ENCODE data around the gene JPH3. TPM values are rescaled to one million over a fixed set of nuclear protein-coding genes. Genes with fewer than 3 reads are reported as not detected.

Gene JPH3
- total RNA-seq, 4 donors from 2014 or later, result 0.22 to 1.1 (median 0.29) TPM; not detected in 1

DNA sequence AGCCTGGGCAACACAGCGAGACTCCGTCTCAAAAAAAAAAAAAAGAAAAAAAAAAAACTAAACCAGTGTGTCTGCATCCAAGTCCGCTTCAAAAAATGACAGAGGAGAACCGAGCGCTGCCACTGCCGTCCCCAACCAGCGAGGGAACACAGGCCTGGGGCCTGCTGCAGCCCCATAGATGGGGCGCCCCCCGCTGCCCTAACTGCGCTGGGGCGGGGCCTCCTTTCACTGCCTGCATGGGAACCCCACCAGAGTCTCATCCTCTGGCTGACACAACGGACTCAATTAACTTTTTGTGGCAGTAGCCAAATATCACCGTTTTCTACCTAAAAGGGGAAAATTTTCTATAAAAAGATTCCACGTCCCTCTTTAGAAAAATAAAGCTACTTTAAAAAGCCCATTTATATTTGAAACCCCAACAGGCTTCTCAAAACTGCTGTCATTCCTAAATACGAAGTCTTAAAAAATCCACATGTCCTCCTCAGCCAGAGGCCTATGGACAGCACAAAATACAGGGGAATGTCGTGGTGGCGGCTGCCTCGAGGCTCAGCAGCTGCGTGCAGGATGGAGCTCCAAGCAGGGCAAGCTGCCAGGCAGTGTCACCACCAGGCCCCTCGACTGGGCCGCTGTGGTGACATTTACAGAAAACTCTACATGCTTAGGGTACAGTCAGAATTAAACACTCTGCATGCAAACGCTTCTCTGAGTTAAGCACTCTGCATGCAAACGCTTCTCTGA lies 133.1 kb downstream of the JPH3 start:
- intact Hi-C loops (cut with DNase I), result no loop called here
- no peaks in the 10 kb centered on the region for H3K36me3 ChIP-seq

DNA sequence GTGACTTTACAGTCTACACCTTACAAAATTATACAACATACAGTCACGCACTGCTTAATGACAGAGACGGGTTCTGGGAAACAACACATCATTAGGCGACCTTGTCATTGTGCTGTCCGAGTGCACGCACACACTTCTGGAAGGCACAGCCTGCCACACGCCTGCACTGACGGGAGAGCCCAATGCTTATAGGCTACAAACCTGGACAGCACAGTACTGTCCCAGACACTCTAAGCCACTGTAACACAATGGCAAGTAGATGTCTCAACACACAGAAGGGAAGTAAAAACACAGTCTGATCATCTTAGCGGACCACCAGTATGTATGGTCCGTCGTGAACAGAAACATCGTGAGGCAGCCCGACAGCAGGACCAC lies 133.7 kb downstream of the JPH3 start:
- H3K9me3 ChIP-seq, result no peaks in the 10 kb centered on the region
- WGBS, 2 donors, result 95 to 97% methylated on average over 12 of the region's 12 CpGs
- intact Hi-C loops (cut with DNase I), result no loop called here
- H3K27me3 ChIP-seq, result no peaks in the 10 kb centered on the region
- TF ChIP-seq, protein P1, sequence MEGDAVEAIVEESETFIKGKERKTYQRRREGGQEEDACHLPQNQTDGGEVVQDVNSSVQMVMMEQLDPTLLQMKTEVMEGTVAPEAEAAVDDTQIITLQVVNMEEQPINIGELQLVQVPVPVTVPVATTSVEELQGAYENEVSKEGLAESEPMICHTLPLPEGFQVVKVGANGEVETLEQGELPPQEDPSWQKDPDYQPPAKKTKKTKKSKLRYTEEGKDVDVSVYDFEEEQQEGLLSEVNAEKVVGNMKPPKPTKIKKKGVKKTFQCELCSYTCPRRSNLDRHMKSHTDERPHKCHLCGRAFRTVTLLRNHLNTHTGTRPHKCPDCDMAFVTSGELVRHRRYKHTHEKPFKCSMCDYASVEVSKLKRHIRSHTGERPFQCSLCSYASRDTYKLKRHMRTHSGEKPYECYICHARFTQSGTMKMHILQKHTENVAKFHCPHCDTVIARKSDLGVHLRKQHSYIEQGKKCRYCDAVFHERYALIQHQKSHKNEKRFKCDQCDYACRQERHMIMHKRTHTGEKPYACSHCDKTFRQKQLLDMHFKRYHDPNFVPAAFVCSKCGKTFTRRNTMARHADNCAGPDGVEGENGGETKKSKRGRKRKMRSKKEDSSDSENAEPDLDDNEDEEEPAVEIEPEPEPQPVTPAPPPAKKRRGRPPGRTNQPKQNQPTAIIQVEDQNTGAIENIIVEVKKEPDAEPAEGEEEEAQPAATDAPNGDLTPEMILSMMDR (IDR thresholded peaks at IDR 0.05), result no peak
- no peak for TF ChIP-seq POLR2A (IDR thresholded peaks at IDR 0.05)
- H3K4me3 ChIP-seq (replicated peaks in 1 of 3), result no peak overlapping the region
- no peak for DNase-seq
- H3K4me1 ChIP-seq, result peaks cover 4 to 8% of the 10 kb centered on the region in 2 donors
- H3K27ac ChIP-seq, result no peak overlapping the region
- no peaks in the 10 kb centered on the region for H3K36me3 ChIP-seq

More for the DNA sequence above, 133.1 kb downstream of the JPH3 start:
- no peak for TF ChIP-seq POLR2A (IDR thresholded peaks at IDR 0.05)
- TF ChIP-seq, protein P1 (IDR thresholded peaks at IDR 0.05), result no peak
- DNase-seq, result no peak
- H3K4me1 ChIP-seq, result peaks cover 0 to 4% of the 10 kb centered on the region in 2 donors
- H3K27ac ChIP-seq, result no peak overlapping the region
- no peaks in the 10 kb centered on the region for H3K27me3 ChIP-seq
- no peaks in the 10 kb centered on the region for H3K9me3 ChIP-seq
- 85 to 89% methylated on average over 23 of the region's 23 CpGs for WGBS, 2 donors
- no peak overlapping the region for H3K4me3 ChIP-seq (replicated peaks in 1 of 3)

DNA sequence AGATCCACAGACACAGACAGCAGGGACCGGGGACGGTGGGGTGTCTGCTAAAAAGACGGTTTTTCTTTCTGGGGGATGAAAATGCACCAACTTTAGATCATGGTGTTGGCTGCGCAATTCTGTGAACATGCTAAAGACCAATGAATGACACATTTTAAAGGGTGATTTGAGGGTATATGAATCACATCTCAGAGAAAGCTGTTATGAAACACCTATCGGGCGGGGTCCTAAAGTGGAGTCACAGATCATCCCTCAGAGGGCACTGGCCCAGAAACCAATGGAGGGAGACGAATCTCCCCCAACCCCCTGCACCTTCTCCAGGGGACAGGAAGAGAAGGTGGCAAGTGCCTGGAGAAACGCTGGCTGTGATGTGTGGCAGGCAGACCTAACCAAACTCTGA lies 137.5 kb downstream of the JPH3 start:
- H3K9me3 ChIP-seq, result no peaks in the 10 kb centered on the region
- intact Hi-C loops (cut with DNase I), result no loop called here
- no peaks in the 10 kb centered on the region for H3K36me3 ChIP-seq
- no peak overlapping the region for H3K4me3 ChIP-seq (replicated peaks in 1 of 3)
- TF ChIP-seq, protein P1 (IDR thresholded peaks at IDR 0.05), result no peak
- TF ChIP-seq POLR2A (IDR thresholded peaks at IDR 0.05), result no peak
- H3K27ac ChIP-seq, result no peak overlapping the region
- peaks cover 6 to 8% of the 10 kb centered on the region in 2 donors for H3K4me1 ChIP-seq
- WGBS, 2 donors, result 95 to 97% methylated on average over 8 of the region's 8 CpGs
- no peak for DNase-seq
- H3K27me3 ChIP-seq, result no peaks in the 10 kb centered on the region

DNA sequence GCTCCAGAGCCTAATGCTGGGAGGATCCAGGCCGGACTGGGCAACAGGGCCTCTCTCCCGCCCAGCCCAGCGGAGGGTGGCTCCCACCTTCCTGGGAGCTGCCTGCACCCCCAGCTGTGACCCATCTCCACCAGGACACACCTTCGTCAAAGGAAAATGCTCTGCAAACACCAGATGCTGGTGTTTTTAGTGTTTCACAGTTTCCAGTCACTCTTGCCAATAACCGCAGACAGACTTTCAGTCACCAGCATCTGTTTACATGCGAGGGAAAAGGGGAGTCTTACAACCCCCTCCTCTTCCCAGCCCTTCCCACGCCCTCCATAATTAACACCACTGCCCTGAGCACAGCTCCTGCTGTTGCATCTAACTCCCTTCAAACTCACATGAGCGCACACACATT lies 138.1 kb downstream of the JPH3 start:
- peaks cover 6 to 8% of the 10 kb centered on the region in 2 donors for H3K4me1 ChIP-seq
- TF ChIP-seq POLR2A (IDR thresholded peaks at IDR 0.05), result no peak
- TF ChIP-seq, protein P1 (IDR thresholded peaks at IDR 0.05), result no peak
- H3K27me3 ChIP-seq, result no peaks in the 10 kb centered on the region
- intact Hi-C loops (cut with DNase I), result no loop called here
- no peaks in the 10 kb centered on the region for H3K36me3 ChIP-seq
- 83 to 89% methylated on average over 4 to 8 of the region's 8 CpGs for whole genome bisulfite sequencing, 2 donors
- DNase-seq, result no peak
- H3K9me3 ChIP-seq, result no peaks in the 10 kb centered on the region
- H3K27ac ChIP-seq, result no peak overlapping the region
- H3K4me3 ChIP-seq (replicated peaks in 1 of 3), result no peak overlapping the region

DNA sequence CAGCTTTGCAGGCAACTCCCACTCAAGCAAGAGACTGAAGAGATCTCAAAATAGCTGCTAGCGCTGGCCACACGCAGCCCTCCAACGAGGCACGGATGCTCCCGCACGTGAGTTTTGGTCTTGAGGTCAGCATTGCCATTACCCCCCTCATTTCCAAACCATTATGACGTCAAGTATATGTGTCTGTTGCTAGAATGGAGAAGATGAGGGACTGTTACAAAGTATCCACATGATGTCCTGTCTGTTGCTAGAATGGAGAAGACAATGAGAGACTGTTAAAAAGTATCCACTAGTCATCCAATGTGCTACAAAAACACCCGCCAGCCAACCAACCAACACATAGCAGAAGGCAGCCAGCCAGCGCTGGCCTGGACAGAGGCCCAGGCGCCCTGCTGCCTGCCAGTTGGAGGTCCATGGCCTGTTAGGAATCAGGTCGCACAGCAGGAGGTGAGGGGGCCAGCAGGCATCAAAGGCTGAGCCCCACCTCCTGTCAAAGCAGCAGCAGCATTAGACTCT lies 138.7 kb downstream of the JPH3 start:
- H3K27ac ChIP-seq, result no peak overlapping the region
- TF ChIP-seq, protein P1 (IDR thresholded peaks at IDR 0.05), result no peak
- no peak for TF ChIP-seq POLR2A (IDR thresholded peaks at IDR 0.05)

More for the DNA sequence above, 138.7 kb downstream of the JPH3 start:
- intact Hi-C loops (cut with DNase I), result no loop called here
- Histone ChIP-seq H3K36me3 (no peaks in the 10 kb centered on the region), H3K4me3 (replicated peaks in 1 of 3) (no peak overlapping the region), H3K27me3 (no peaks in the 10 kb centered on the region), H3K9me3 (no peaks in the 10 kb centered on the region), H3K4me1 (peaks cover 6 to 8% of the 10 kb centered on the region in 2 donors)
- peak; percentile 72 to 79 for DNase-seq
- WGBS, 2 donors, result 48 to 74% methylated on average over 11 of the region's 11 CpGs
